ENCODE data around the gene ZNF507. TPM values are rescaled to one million over a fixed set of nuclear protein-coding genes. Genes with fewer than 3 reads are reported as not detected.
A peak's percentile ranks its signal among the peaks of the same experiment; 100 is the strongest.
"Not testable (repeated sequence)": the region's sequence is repeated elsewhere in the genome, so short reads cannot be mapped to it uniquely, and the experiment has no call there.

The ZNF507 gene
- total RNA-seq, 2 donors from 2014 or later: 22.1 to 27.5 TPM

DNA sequence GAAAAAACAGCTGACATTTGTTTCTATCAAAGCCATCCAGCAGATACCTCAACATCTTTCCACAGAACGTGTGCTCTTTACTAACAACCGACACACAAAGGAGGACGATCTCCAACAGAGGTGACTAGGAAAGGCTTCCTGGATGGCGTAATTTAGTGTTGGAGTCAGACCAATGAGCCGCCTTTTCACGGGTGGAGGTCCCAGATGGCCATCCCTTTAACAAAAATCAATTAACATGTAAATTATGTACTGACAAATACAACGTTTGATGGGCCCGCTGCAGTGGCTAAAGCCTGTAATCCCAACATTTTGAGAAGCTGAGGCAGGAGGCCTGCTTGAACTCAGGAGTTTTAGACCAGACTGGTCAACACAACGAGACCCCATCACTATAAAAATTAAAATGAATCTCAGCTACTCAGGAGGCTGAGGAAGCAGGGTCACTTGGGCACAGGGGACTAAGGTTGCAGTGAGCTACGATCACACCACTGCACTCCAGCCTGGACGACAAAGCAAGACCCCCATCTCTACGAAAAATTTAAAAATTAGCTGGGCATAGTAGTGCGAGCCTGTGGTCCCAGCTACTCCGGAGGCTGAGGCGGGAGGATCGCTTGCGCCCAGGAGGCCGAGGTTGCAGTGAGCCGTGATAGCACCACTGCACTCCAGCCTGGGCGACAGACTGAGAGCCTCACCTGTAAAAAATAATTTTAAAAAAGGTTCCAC lies 59.0 kb downstream of the ZNF507 start:
- H3K36me3 Mint-ChIP-seq (ENCODE audit: low read depth): peaks cover 14% of the 10 kb centered on the region

GRCh38 chr19:32404933-32405430 lies 59.6 kb downstream of the ZNF507 start:
- peak; percentile 15 for ATAC-seq (replicated peaks)
- Mint-ChIP-seq H3K36me3 (ENCODE audit: low read depth) (peaks cover 20% of the 10 kb centered on the region), H3K4me3 (peak overlapping the region; percentile 78), H3K4me1 (peaks cover 5% of the 10 kb centered on the region), H3K27ac (peak overlapping the region; percentile 74), H3K27me3 (no peaks in the 10 kb centered on the region), H3K9me3 (no peaks in the 10 kb centered on the region)

More for the DNA sequence above, 59.0 kb downstream of the ZNF507 start:
- ATAC-seq (replicated peaks): no peak
- H3K27ac Mint-ChIP-seq: peak overlapping the region; percentile 74
- peak overlapping the region; percentile 78 for H3K4me3 Mint-ChIP-seq
- H3K9me3 Mint-ChIP-seq: no peaks in the 10 kb centered on the region
- H3K27me3 Mint-ChIP-seq: no peaks in the 10 kb centered on the region
- H3K4me1 Mint-ChIP-seq: peaks cover 5% of the 10 kb centered on the region

DNA sequence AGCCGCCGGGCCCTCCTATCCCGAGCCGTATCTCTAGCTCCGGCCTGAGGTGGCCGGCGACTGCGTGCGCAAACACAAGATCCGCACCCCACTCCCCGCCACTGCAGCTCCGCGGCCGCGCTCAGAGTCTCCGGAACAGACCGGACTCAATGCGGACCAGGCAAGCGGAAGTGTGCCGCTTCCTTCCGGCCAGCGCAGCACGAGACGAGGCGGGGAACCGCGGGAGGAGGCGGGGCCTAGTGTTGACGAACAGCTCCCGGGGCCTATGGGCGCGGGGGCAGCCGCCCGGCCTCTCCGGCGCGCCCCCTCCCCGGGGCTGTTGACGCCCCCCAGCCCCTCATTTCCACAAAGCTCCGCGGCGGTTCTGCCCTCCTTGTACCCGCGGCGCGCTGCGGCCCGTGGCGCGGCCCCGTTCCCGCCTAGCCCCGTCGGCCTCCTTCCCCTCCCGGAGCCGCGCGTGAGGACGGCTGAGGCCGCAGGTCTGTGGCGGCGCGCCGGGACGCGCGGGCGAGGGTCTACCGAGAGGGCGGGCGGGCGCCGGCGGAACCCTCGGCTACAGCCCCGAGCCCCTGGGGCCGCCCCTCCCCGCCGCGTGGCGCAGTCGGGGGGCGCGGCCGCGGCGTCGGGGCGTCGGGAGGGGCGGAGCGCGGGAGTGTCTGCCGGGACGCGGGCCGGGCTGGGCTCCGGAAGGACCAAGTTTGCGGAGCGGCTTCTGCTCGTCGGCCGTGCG lies 60.2 kb downstream of the ZNF507 start, which contains the start of gene DPY19L3:
TSS of gene DPY19L3 (plus strand) at position 340 of the 730 bp plus-strand sequence. CDS start 2,484 bp downstream, outside the sequence.
- H3K27ac Mint-ChIP-seq: peak within 1 kb of the TSS; percentile 85
- peak; percentile 97 for ATAC-seq (replicated peaks)
- peak within 1 kb of the TSS; percentile 81 for H3K4me3 Mint-ChIP-seq
- H3K27me3 Mint-ChIP-seq: no peaks in the 10 kb centered on the region
- H3K4me1 Mint-ChIP-seq: peaks cover 5% of the 10 kb centered on the region
- no peaks in the 10 kb centered on the region for H3K9me3 Mint-ChIP-seq
- H3K36me3 Mint-ChIP-seq (ENCODE audit: low read depth): peaks cover 24% of the 10 kb centered on the region

DNA sequence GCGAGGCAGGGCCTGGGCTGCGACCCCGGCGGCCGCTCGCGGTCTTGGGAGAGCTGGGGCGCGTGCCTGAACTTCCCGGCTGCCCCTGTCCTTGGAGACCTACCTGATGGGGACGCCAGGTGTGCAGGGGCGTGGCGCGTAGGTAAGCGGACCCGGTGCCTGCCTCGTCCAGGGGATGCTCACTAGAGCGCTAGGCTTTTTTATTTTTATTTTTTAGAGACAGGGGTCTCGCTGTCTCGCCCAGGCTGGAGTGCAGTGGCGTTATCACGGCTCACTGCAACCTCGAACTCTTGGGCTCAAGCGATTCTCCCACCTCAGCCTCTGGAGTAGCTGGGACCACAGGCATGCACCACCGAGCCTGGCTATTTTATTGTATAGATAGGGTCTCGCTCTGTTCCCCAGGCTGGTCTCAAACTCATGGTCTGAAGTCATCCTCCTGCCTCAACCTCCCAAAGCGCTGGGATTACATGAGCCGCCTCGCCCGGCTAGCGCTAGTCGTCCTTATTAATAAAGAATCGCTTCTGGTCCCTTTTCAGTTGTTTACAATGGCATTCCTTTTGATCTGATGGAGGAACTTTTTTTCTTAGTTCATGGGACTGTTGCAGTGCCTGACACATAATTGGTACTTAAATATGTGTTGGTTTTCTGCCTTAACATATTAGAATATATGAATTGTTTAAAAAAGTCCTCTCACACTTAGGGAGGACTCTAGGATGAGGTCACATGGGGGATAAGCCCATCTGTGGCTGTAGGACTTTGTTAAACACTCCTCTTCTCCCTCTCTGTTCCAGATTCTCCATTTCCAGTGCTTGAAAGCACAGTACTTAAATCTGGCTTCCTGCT lies 61.0 kb downstream of the ZNF507 start:
- Mint-ChIP-seq H3K4me1 (peaks cover 5% of the 10 kb centered on the region), H3K27ac (peak overlapping the region; percentile 85), H3K9me3 (no peaks in the 10 kb centered on the region), H3K27me3 (no peaks in the 10 kb centered on the region), H3K36me3 (ENCODE audit: low read depth) (peaks cover 32% of the 10 kb centered on the region), H3K4me3 (peak overlapping the region; percentile 81)
- no peak for ATAC-seq (replicated peaks)

DNA sequence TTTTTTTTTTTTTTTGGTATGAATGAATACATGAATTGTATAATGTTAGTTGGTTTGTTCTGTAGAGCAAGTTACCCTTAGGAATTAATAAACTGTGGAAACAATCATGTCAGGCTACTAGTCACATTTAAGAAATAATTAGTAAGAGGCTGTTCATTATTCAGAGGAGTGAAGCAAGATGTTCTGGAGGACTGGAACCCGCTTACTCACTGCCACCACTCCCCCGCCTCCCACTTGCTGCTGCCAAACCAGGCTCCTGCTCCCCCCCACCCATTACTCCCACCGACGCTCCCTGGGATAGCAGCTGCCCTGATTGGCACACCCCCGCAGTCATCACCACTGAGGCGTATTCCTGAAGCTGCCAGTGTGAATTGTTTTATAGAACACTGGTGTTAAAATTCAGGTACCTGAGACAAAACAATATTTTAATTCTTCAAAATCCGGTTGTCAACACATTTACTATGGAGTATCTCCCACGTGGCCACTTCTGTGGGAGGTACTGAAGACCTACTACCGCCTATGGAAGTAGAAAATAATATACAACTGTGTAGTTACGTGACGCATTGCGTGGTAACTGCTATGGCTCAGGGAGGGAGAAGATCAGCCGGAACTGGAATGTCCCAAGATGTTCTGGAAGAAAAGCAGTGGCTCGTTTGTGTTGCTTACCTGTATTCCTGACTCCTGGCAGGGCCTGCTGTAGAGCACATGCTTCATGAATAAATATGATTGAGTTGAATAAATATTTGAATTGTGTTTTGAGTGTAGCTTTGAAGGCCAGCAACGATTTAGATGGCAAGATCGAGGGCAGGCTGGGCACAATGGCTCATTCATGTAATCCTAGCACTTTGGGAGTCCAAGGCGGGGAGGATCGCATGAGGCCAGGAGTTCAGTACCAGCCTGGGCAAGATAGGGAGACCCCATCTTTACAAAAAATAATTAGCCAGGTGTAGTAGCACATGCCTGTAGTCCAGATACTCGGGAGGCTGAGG lies 61.9 kb downstream of the ZNF507 start:
- Mint-ChIP-seq H3K27me3 (no peaks in the 10 kb centered on the region), H3K27ac (peak overlapping the region; percentile 85), H3K9me3 (no peaks in the 10 kb centered on the region), H3K4me3 (peak overlapping the region; percentile 81), H3K4me1 (peaks cover 5% of the 10 kb centered on the region), H3K36me3 (ENCODE audit: low read depth) (peaks cover 41% of the 10 kb centered on the region)
- no peak for ATAC-seq (replicated peaks)

DNA sequence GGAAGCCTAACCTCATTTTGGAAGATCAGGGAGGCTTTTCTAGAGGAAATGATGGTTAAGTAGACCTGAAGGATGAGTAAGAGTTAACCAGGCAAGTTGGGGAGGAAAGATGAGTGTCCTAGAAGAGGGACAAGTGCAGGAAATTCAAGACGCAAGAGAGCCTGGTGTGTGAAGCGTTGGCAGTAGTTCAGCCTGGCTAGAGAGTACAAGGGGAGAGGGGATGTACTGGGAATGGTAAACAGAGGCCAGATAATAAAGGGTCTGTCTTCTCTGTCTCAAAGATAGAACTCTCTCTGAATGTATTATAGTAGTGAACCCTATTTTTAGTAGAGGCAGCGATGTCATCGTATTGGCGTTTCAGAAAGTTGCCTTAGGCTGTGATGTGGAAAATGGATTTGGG lies 69.8 kb downstream of the ZNF507 start:
- no peak for ATAC-seq (replicated peaks)
- no peaks in the 10 kb centered on the region for H3K9me3 Mint-ChIP-seq
- H3K4me1 Mint-ChIP-seq: no peaks in the 10 kb centered on the region
- H3K27ac Mint-ChIP-seq: no peak overlapping the region
- no peak overlapping the region for H3K4me3 Mint-ChIP-seq
- H3K36me3 Mint-ChIP-seq (ENCODE audit: low read depth): peaks cover 40% of the 10 kb centered on the region
- no peaks in the 10 kb centered on the region for H3K27me3 Mint-ChIP-seq

DNA sequence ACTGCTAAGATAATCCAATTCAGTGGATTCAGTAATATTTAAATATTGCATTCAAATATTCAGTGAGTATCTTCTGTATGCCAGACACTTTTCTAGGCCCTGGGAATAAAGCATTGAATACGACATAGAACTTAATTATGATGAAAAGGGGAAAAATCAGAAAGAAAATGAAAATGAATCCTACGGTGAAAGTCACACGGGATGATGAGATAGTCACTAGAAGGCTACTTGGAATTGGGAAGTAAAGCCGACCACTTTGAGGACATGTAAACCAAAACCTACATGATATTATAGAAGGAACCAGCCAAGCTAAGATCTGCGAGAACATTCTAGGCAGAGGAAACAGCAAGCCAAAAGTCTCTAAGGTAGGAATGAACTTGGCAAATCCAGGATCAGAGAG lies 70.3 kb downstream of the ZNF507 start:
- H3K4me1 Mint-ChIP-seq: no peaks in the 10 kb centered on the region
- no peak overlapping the region for H3K27ac Mint-ChIP-seq
- no peaks in the 10 kb centered on the region for H3K27me3 Mint-ChIP-seq
- no peak overlapping the region for H3K4me3 Mint-ChIP-seq
- ATAC-seq (replicated peaks): no peak
- peaks cover 38% of the 10 kb centered on the region for H3K36me3 Mint-ChIP-seq (ENCODE audit: low read depth)
- no peaks in the 10 kb centered on the region for H3K9me3 Mint-ChIP-seq

GRCh38 chr19:32416749-32417456 lies 71.5 kb downstream of the ZNF507 start:
- Mint-ChIP-seq H3K4me3 (no peak overlapping the region), H3K27me3 (no peaks in the 10 kb centered on the region), H3K4me1 (peaks cover 3% of the 10 kb centered on the region), H3K9me3 (no peaks in the 10 kb centered on the region), H3K36me3 (ENCODE audit: low read depth) (peaks cover 25% of the 10 kb centered on the region), H3K27ac (no peak overlapping the region)
- no peak for ATAC-seq (replicated peaks)

GRCh38 chr19:32418155-32418554 lies 72.7 kb downstream of the ZNF507 start:
- Mint-ChIP-seq H3K27ac (no peak overlapping the region), H3K4me1 (peaks cover 10% of the 10 kb centered on the region), H3K27me3 (no peaks in the 10 kb centered on the region), H3K9me3 (no peaks in the 10 kb centered on the region), H3K36me3 (ENCODE audit: low read depth) (peaks cover 13% of the 10 kb centered on the region), H3K4me3 (no peak overlapping the region)
- no peak for ATAC-seq (replicated peaks)

DNA sequence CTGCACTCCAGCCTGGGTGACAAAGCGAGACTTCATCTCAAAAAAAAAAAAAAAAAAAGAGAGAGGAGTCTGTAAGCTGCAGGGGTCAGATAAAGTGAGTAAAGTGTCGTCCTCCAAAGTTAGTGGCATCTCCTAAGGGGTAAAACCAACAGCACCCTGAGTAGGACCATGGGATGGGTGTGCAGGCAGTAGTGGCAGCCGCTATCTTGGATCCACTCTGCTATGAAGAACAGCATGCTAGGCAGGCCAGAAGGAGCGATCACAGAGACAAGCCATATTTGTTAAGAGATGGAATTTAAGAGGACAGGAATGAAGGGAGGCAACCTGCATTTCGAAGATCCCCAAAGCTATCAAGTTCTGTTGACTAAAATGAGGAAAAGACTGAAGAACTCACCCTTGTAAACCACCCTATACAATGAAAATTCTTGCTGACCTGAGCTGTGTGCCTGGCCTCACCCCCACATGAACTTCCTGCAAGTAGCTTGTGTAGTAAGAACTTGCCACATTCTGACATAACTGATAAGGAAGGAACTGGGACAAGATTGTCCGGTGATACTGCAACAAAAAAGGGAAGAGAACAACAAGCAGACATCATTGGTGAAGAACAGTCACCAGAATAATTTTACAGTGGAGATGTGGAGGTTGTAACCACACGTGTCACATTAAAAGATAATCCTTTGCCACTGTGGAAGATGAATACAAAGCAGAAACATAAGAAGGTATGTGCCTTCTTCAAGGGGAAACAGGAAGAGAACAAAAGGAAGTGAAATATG lies 76.4 kb downstream of the ZNF507 start:
- ATAC-seq (replicated peaks): no peak
- Mint-ChIP-seq H3K36me3 (ENCODE audit: low read depth) (no peaks in the 10 kb centered on the region), H3K27me3 (no peaks in the 10 kb centered on the region), H3K4me1 (peaks cover 10% of the 10 kb centered on the region), H3K9me3 (no peaks in the 10 kb centered on the region), H3K4me3 (no peak overlapping the region), H3K27ac (no peak overlapping the region)

DNA sequence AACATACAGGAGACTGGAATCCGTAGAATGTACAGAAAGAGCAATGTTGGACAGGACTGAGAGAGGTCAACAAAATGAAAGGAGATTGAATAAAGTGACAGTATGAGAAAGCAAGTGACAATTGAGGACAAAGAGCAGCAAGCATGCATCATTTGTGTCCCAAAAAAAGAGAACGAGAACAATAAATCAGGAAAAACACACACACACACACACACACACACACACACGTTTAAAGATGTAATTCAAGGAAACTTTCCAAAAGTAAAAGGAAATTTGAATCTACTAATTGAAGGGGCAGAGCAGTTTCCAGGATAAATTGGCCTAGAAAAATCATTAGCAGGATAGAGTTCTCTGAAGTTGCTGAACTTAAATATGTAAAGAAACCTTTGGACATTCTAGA lies 77.0 kb downstream of the ZNF507 start:
- H3K27me3 Mint-ChIP-seq: no peaks in the 10 kb centered on the region
- H3K36me3 Mint-ChIP-seq (ENCODE audit: low read depth): no peaks in the 10 kb centered on the region
- H3K27ac Mint-ChIP-seq: no peak overlapping the region
- H3K4me1 Mint-ChIP-seq: peaks cover 10% of the 10 kb centered on the region
- H3K9me3 Mint-ChIP-seq: no peaks in the 10 kb centered on the region
- no peak overlapping the region for H3K4me3 Mint-ChIP-seq
- no peak for ATAC-seq (replicated peaks)

GRCh38 chr19:32423944-32424343 lies 78.5 kb downstream of the ZNF507 start:
- not testable (repeated sequence) for H3K27me3 Mint-ChIP-seq; H3K27ac Mint-ChIP-seq; ATAC-seq (replicated peaks); H3K9me3 Mint-ChIP-seq; H3K4me3 Mint-ChIP-seq; H3K4me1 Mint-ChIP-seq; H3K36me3 Mint-ChIP-seq (ENCODE audit: low read depth)
